HCT116 (cell line): ENCODE data around the gene RAB36. TPM values are rescaled to one million over a fixed set of nuclear protein-coding genes. Genes with fewer than 3 reads are reported as not detected.

Source experiments
- ATAC-seq: fragments of 200-7000 bp; cut with Tn5 transposase; 2 replicates; pipeline ENCODE4 v1.9.1; 2020; ENCODE audit warnings: mild to moderate bottlenecking, moderate library complexity
- BruUV-seq: library from RNA; stranded (reverse); fragments of 400-500 nt; replicated peaks from 2 replicates; lab custom pipeline; 2021; lab: Mats Ljungman, UMichigan
- CTCF ChIA-PET: fragments of 300-600 bp; sonication (Branson Sonifier 250); formaldehyde crosslinking; loops from one replicate; lab custom pipeline; 2021; ENCODE audit warnings: antibody characterized with exemption; lab: Charles Lee
- POLR2A ChIA-PET: fragments of 300-600, 350-600 bp; sonication (Branson Sonifier 250); formaldehyde crosslinking; loops from one replicate; lab custom pipeline; 2021; ENCODE audit warnings: antibody characterized with exemption; lab: Charles Lee
- RAD21 ChIA-PET, 2 experiments: fragments of 300-600 bp; sonication (Branson Sonifier 250); formaldehyde crosslinking; loops; one replicate each; lab custom pipeline; 2023; ENCODE audit warnings: low total read pairs in 2 of 2; ENCODE audit not compliant: uncharacterized antibody in 2 of 2, unreplicated experiment in 2 of 2, low non-redundant PET in 1 of 2; lab: Charles Lee
- DNase-seq: peaks from one replicate; pipeline ENCODE4 v3.0.0-alpha.2; 2010; ENCODE audit warnings: low read depth, low spot score
- H2AFZ ChIP-seq: fragments of 200-600 bp; shearing (Covaris generic), sonication (generic); 2 replicates; pipeline ENCODE4 v1.6.1; 2017; ENCODE audit warnings: low read depth, mixed run types, mixed read lengths, antibody characterized with exemption, low read length; ENCODE audit not compliant: poor library complexity, severe bottlenecking
- H3K27ac ChIP-seq: 2 replicates; pipeline ENCODE4 v1.5.1; 2012; ENCODE audit warnings: low read depth, low read length
- H3K27me3 ChIP-seq: fragments of 200-600 bp; sonication (generic); 2 replicates; pipeline ENCODE4 v1.6.1; 2016; ENCODE audit warnings: mixed run types, low read length, mixed read lengths; ENCODE audit not compliant: insufficient read depth
- H3K36me3 ChIP-seq, 2 experiments: fragments of 200-500 bp in 1 of 2; fragments of 200-600 bp in 1 of 2; sonication (Bioruptor generic) in 1 of 2; sonication (generic) in 1 of 2; 2 replicates each; pipeline versions ENCODE4 v1.5.1 to v1.6.1; 2014 to 2016; ENCODE audit warnings: low read length in 2 of 2, inconsistent platforms in 1 of 2, mixed read lengths in 1 of 2, mixed run types in 1 of 2; ENCODE audit not compliant: insufficient read depth in 2 of 2, control insufficient read depth in 1 of 2
- H3K4me1 ChIP-seq, 2 experiments: fragments of 200-600 bp in 1 of 2; sonication (generic) in 1 of 2; 2 replicates each; pipeline versions ENCODE4 v1.5.1 to v1.6.1; 2012 to 2017; ENCODE audit warnings: low read length in 2 of 2, inconsistent platforms in 1 of 2, mild to moderate bottlenecking in 1 of 2, mixed read lengths in 1 of 2, mixed run types in 1 of 2, moderate library complexity in 1 of 2; ENCODE audit not compliant: insufficient read depth in 2 of 2, control insufficient read depth in 1 of 2
- H3K4me2 ChIP-seq: fragments of 200-600 bp; sonication (generic); 2 replicates; pipeline ENCODE4 v1.6.1; 2017; ENCODE audit warnings: mixed run types, low read length, mixed read lengths
- H3K4me3 ChIP-seq, 2 experiments: fragments of 200-600 bp in 1 of 2; sonication (generic) in 1 of 2; replicated peaks in 1 of 2; 2 replicates each; pipeline ENCODE4 v1.5.1; 2011 to 2016; ENCODE audit warnings: low read length in 2 of 2, control low read depth in 1 of 2, low read depth in 1 of 2, mild to moderate bottlenecking in 1 of 2, mixed read lengths in 1 of 2, mixed run types in 1 of 2
- H3K79me2 ChIP-seq: fragments of 200-600 bp; sonication (generic); 2 replicates; pipeline ENCODE4 v1.6.1; 2017; ENCODE audit warnings: mild to moderate bottlenecking, mixed run types, low read length, moderate library complexity, mixed read lengths; ENCODE audit not compliant: insufficient read depth
- H3K9ac ChIP-seq: fragments of 200-600 bp; sonication (generic); 2 replicates; pipeline ENCODE4 v1.6.1; 2016; ENCODE audit warnings: low read length, mixed read lengths
- H3K9me2 ChIP-seq: fragments of 200-600 bp; sonication (generic), shearing (Covaris generic); 2 replicates; pipeline ENCODE4 v1.6.1; 2017; ENCODE audit warnings: mixed run types, mild to moderate bottlenecking, moderate library complexity; ENCODE audit not compliant: insufficient read depth
- H3K9me3 ChIP-seq, 2 experiments: fragments of 200-500 bp in 1 of 2; fragments of 200-600 bp in 1 of 2; sonication (Bioruptor generic) in 1 of 2; sonication (generic) in 1 of 2; 2 replicates each; pipeline ENCODE4 v1.6.1; 2014 to 2017; ENCODE audit warnings: low read length in 2 of 2, mixed read lengths in 2 of 2, inconsistent platforms in 1 of 2, low read depth in 1 of 2, mild to moderate bottlenecking in 1 of 2, mixed run types in 1 of 2, moderate library complexity in 1 of 2; ENCODE audit not compliant: control insufficient read depth in 1 of 2, insufficient read depth in 1 of 2
- H4K20me1 ChIP-seq: fragments of 200-600 bp; sonication (generic), shearing (Covaris generic); 2 replicates; pipeline ENCODE4 v1.6.1; 2017; ENCODE audit warnings: mixed run types, mild to moderate bottlenecking, moderate library complexity; ENCODE audit not compliant: insufficient read depth
- CBX3 ChIP-seq: IDR thresholded peaks from 2 replicates; pipeline ENCODE4 v1.6.1; 2012; ENCODE audit warnings: low read depth
- CEBPB ChIP-seq: IDR thresholded peaks from 2 replicates; pipeline ENCODE4 v1.6.1; 2012; ENCODE audit warnings: low read depth
- EGR1 ChIP-seq: IDR thresholded peaks from 2 replicates; pipeline ENCODE4 v1.6.1; 2012; ENCODE audit warnings: low read depth
- EZH2 ChIP-seq: fragments of 200-600 bp; sonication (generic); IDR thresholded peaks from 2 replicates; pipeline ENCODE4 v1.6.1; 2017; ENCODE audit warnings: antibody characterized with exemption, mixed run types
- EZH2phosphoT487 ChIP-seq: fragments of 200-600 bp; IDR thresholded peaks from 2 replicates; pipeline ENCODE4 v1.6.1; 2018; ENCODE audit warnings: antibody characterized with exemption, borderline replicate concordance
- FOSL1 ChIP-seq: IDR thresholded peaks from 2 replicates; pipeline ENCODE4 v1.6.1; 2012; ENCODE audit warnings: low read depth
- JUND ChIP-seq: IDR thresholded peaks from 2 replicates; pipeline ENCODE4 v1.6.1; 2012
- POLR2A ChIP-seq: IDR thresholded peaks from 2 replicates; pipeline ENCODE4 v1.7.0; 2011; ENCODE audit warnings: borderline replicate concordance; ENCODE audit not compliant: insufficient read depth, insufficient read length; ENCODE audit errors: extremely low read depth
- POLR2AphosphoS5 ChIP-seq: IDR thresholded peaks from 2 replicates; pipeline ENCODE4 v1.6.1; 2011; ENCODE audit warnings: mild to moderate bottlenecking, low read depth, low read length, moderate library complexity
- REST ChIP-seq: IDR thresholded peaks from 2 replicates; pipeline ENCODE4 v1.6.1; 2012; ENCODE audit warnings: low read depth
- SIN3A ChIP-seq: IDR thresholded peaks from 2 replicates; pipeline ENCODE4 v1.6.1; 2012; ENCODE audit warnings: low read depth
- SRF ChIP-seq: IDR thresholded peaks from 2 replicates; pipeline ENCODE4 v1.6.1; 2012; ENCODE audit warnings: low read depth
- TCF7L2 ChIP-seq: IDR thresholded peaks from 2 replicates; pipeline ENCODE4 v1.7.0; 2011; ENCODE audit warnings: borderline replicate concordance, inconsistent platforms; ENCODE audit not compliant: insufficient read depth, insufficient read length; ENCODE audit errors: extremely low read depth
- YY1 ChIP-seq: IDR thresholded peaks from 2 replicates; pipeline ENCODE4 v1.6.1; 2011; ENCODE audit warnings: low read length, low read depth, moderate library complexity, mild to moderate bottlenecking; ENCODE audit not compliant: insufficient replicate concordance; ENCODE audit errors: extremely low read depth
- intact Hi-C: fragments of 100-400 bp; cut with micrococcal nuclease; formaldehyde crosslinking; loops from 2 replicates; pipeline ENCODE4 v1.10.0; 2022
- total RNA-seq: library from RNA; stranded (reverse); gene quantifications from one replicate; pipeline ENCODE4 v1.2.1, GENCODE V29; 2021; ENCODE audit not compliant: unreplicated experiment

RAB36 gene
- total RNA-seq, 1 experiment from 2014 or later, result 6.1 TPM

- RAD21 ChIA-PET, result no interaction called here
- H3K27me3 ChIP-seq, result no peaks in the 10 kb centered on the region
- intact Hi-C loops, result no loop called here
- TF ChIP-seq CEBPB, result no peak
- TF ChIP-seq POLR2AphosphoS5, result no peak
- TF ChIP-seq EZH2, result no peak
- TF ChIP-seq POLR2A, result no peak
- no peak for TF ChIP-seq EGR1
- no peak for TF ChIP-seq JUND
- TF ChIP-seq SRF, result no peak
- TF ChIP-seq SIN3A, result no peak
- no peak for TF ChIP-seq EZH2phosphoT487
- no peak for TF ChIP-seq YY1
- TF ChIP-seq CBX3, result no peak
- no peak for TF ChIP-seq REST
- TF ChIP-seq TCF7L2, result no peak
- TF ChIP-seq FOSL1, result no peak
- DNase-seq (no peak), ATAC-seq (peak; percentile 48)
- no peaks in the 10 kb centered on the region for H4K20me1 ChIP-seq
- H3K9me3 ChIP-seq, result no peaks in the 10 kb centered on the region
- POLR2A ChIA-PET, result no interaction called here
- no peak overlapping the region for H2AFZ ChIP-seq
- no peaks in the 10 kb centered on the region for H3K79me2 ChIP-seq
- no peaks in the 10 kb centered on the region for H3K9me2 ChIP-seq
- peak overlapping the region; percentile 9; the same call in 1 of the 2 replicates for H3K4me2 ChIP-seq
- no peak overlapping the region for H3K9ac ChIP-seq
- no TSS peak for BruUV-seq
- H3K4me3 ChIP-seq, result no peak overlapping the region
- peaks cover 4 to 13% of the 10 kb centered on the region in 2 experiments; a peak in 3 of 4 replicates for H3K4me1 ChIP-seq
- no peak overlapping the region for H3K27ac ChIP-seq
- CTCF ChIA-PET, result no interaction called here
- no peaks in the 10 kb centered on the region for H3K36me3 ChIP-seq
Measured at GRCh38 chr22:23151827-23152226, 6.5 kb downstream of the RAB36 start.
